Breast epithelium (tissue), 4 donors: ENCODE data around the gene TEX261. TPM values are rescaled to one million over a fixed set of nuclear protein-coding genes. Genes with fewer than 3 reads are reported as not detected.

Experiments
- DNase-seq, 2 donors: peaks; one replicate each; pipeline ENCODE4 v3.0.0-alpha.2; 2019; ENCODE audit warnings: low spot score in 2 of 2
- H3K27ac ChIP-seq, 2 donors: fragments of 200-600 bp; sonication (generic) in 1 of 2; one replicate each; pipeline ENCODE4 v1.5.1; 2016 to 2019; ENCODE audit warnings: mild to moderate bottlenecking in 1 of 2
- H3K27me3 ChIP-seq, 2 donors: fragments of 200-600 bp; sonication (generic) in 1 of 2; one replicate each; pipeline versions ENCODE4 v1.5.1 to v1.6.0; 2017 to 2019; ENCODE audit warnings: control low read depth in 1 of 2, mild to moderate bottlenecking in 1 of 2
- H3K36me3 ChIP-seq: fragments of 200-600 bp; one replicate; pipeline ENCODE4 v1.5.1; 2019
- H3K4me1 ChIP-seq, 2 donors: fragments of 200-600 bp; sonication (generic); one replicate each; pipeline ENCODE4 v1.5.1; 2016 to 2019; ENCODE audit warnings: control low read depth in 1 of 2
- H3K4me3 ChIP-seq, 3 donors: fragments of 200-600 bp; sonication (generic); 1 replicate in 2 of 3; 2 replicates in 1 of 3; pipeline ENCODE4 v1.5.1; 2016 to 2019; ENCODE audit warnings: mild to moderate bottlenecking in 3 of 3, moderate library complexity in 2 of 3
- H3K9me3 ChIP-seq, 2 donors: fragments of 200-600 bp; sonication (generic) in 1 of 2; one replicate each; pipeline ENCODE4 v1.5.1; 2016 to 2019; ENCODE audit warnings: control low read depth in 1 of 2
- POLR2A ChIP-seq: fragments of 450-650 bp; IDR thresholded peaks from one replicate; pipeline ENCODE4 v1.6.1; 2016; ENCODE audit warnings: antibody characterized with exemption, mild to moderate bottlenecking, moderate library complexity
- POLR2AphosphoS5 ChIP-seq, 3 donors: sonication (generic); formaldehyde crosslinking; IDR thresholded peaks; one replicate each; pipeline ENCODE4 v1.6.1; 2017; ENCODE audit warnings: antibody characterized with exemption in 3 of 3
- intact Hi-C: fragments of 100-400 bp; cut with DNase I; formaldehyde crosslinking; loops from one replicate; pipeline ENCODE4 v1.15.1; 2023; ENCODE audit warnings: low total_unique reads
- total RNA-seq, 3 donors: library from RNA; depleted of rRNA; stranded (reverse); fragments of >200 nt; gene quantifications; one replicate each; pipeline ENCODE4 v1.1.0, GENCODE V29; 2016
- TF ChIP-seq, protein P1 (sequence below), 3 donors: fragments of 450-650 bp; IDR thresholded peaks; one replicate each; pipeline ENCODE4 v1.5.1; 2016 to 2017; ENCODE audit warnings: antibody characterized with exemption in 3 of 3, mild to moderate bottlenecking in 3 of 3, moderate library complexity in 3 of 3

Gene TEX261
- total RNA-seq, 3 donors from 2014 or later = 39.5 to 48.8 (median 40.0) TPM

DNA sequence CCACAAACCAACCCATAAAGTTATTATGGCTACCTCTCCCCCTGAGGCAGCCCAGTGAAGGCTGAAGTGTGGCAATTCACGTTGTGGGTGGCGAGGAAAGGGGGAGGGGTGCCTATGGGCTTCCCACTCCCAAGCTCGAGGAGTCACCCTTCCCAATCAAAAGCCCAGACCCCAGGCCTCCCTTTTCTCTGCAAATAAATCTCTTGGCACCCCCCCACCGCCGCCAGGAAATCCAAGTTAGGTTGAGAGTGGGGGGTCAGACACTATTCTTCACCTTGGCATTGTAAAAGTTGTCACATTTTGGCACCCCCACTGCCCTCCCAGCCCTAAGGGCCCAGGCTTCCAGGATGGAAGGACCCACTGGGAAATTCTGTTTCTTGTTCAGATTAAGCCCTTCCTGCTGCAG, 9.4 kb downstream of the TEX261 start:
- intact Hi-C loops = no loop called here
- Histone ChIP-seq H3K36me3 (no peaks in the 10 kb centered on the region), H3K4me3 (no peak overlapping the region), H3K27me3 (no peaks in the 10 kb centered on the region), H3K27ac (peak overlapping the region in 1 of 2 donors; percentile 4), H3K4me1 (no peaks in the 10 kb centered on the region), H3K9me3 (no peaks in the 10 kb centered on the region)
- DNase-seq = peak; percentile 16 to 27
- TF ChIP-seq POLR2AphosphoS5 (IDR thresholded peaks at IDR 0.05) = no peak
- TF ChIP-seq POLR2A = no peak
- TF ChIP-seq, protein P1, sequence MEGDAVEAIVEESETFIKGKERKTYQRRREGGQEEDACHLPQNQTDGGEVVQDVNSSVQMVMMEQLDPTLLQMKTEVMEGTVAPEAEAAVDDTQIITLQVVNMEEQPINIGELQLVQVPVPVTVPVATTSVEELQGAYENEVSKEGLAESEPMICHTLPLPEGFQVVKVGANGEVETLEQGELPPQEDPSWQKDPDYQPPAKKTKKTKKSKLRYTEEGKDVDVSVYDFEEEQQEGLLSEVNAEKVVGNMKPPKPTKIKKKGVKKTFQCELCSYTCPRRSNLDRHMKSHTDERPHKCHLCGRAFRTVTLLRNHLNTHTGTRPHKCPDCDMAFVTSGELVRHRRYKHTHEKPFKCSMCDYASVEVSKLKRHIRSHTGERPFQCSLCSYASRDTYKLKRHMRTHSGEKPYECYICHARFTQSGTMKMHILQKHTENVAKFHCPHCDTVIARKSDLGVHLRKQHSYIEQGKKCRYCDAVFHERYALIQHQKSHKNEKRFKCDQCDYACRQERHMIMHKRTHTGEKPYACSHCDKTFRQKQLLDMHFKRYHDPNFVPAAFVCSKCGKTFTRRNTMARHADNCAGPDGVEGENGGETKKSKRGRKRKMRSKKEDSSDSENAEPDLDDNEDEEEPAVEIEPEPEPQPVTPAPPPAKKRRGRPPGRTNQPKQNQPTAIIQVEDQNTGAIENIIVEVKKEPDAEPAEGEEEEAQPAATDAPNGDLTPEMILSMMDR (IDR thresholded peaks at IDR 0.05) = no peak

DNA sequence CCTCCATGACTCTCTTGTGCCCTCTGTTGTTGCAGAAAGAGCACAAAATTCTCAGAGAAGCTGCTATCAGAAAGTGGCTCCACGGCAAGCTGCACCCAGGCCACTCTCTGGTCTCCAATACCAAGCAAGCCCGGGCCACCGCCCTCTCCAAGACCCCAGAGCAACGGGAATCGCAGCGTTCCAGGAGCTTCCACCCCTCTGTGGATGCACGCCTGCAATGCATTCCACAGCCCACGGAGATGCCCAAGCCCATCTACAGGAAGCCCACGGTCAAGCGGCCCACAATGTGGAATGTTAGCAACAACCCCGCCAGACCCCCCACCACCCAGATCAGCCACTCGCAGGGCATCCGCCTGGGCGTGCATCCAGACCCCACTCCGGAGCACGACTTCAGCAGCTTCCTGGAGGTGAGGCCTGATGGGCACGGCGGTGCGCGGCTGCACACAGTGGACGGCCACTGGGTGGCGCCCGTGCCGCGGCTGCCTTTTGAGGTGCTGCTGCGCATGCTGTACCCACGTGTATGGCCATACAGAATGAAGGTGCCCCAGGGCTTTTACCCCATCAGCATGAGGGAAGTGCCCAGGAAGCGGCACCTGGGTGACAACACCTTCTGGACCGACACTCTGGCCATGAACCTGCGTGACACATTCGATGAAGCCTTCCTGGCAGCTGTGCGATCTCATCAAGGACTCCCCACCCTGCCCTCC, 9.9 kb downstream of the TEX261 start:
- TF ChIP-seq POLR2AphosphoS5 (IDR thresholded peaks at IDR 0.05) = no peak
- TF ChIP-seq, protein P1 (IDR thresholded peaks at IDR 0.05) = peak in 2 of 3 donors; percentile 32 to 61
- Histone ChIP-seq H3K36me3 (no peaks in the 10 kb centered on the region), H3K4me3 (no peak overlapping the region), H3K27ac (peak overlapping the region in 1 of 2 donors; percentile 4), H3K9me3 (no peaks in the 10 kb centered on the region), H3K27me3 (no peaks in the 10 kb centered on the region), H3K4me1 (no peaks in the 10 kb centered on the region)
- intact Hi-C loops = no loop called here
- DNase-seq = peak; percentile 50 to 52

- no peaks in the 10 kb centered on the region for H3K9me3 ChIP-seq
- TF ChIP-seq, protein P1 (IDR thresholded peaks at IDR 0.05) = no peak
- no peak for TF ChIP-seq POLR2A
- TF ChIP-seq POLR2AphosphoS5 (IDR thresholded peaks at IDR 0.05) = no peak
- no peaks in the 10 kb centered on the region for H3K36me3 ChIP-seq
- H3K4me1 ChIP-seq = no peaks in the 10 kb centered on the region
- no peak overlapping the region for H3K4me3 ChIP-seq
- intact Hi-C loops = no loop called here
- H3K27me3 ChIP-seq = no peaks in the 10 kb centered on the region
- H3K27ac ChIP-seq = no peak overlapping the region
- peak in 1 of 2 donors; percentile 6 for DNase-seq
These were observed 10.5 kb downstream of the TEX261 start for GRCh38 chr2:70984228-70984575.

DNA sequence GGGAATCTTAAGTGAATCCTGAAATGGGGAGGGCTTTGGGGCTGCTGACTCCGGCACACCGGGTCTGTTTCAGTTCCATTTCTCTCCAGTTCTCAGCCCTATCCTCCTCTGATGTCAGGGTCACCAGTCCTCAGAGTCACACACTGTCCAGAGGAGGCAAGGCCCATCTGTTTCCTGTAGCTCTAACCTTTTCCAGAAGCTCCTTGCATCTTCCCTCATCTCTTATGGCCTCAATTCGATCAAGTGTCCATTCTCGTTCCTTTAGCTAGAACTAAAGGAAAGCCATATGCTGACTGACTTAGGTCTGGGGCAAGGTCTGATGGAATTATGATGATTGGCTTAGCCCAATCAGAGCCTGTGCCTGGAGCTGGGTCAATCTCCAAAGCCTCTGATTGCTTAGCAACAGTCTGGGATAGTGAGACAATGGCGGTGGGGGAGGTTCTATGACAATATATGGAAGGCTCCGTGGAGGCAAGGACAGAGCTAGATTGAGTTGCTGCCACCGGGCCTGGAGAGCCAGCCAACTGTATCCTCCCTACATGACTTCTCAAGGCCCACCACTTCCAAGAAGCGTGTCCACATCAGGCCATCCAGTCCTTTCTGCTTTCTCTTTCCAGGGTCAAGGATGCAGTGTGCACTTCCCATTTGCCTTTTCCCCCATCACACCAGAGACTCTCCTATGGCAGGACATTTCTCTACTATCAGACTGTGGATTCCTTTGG, 11.0 kb downstream of the TEX261 start:
- Histone ChIP-seq H3K36me3 (no peaks in the 10 kb centered on the region), H3K27me3 (no peaks in the 10 kb centered on the region), H3K27ac (no peak overlapping the region), H3K4me3 (no peak overlapping the region), H3K9me3 (no peaks in the 10 kb centered on the region), H3K4me1 (no peaks in the 10 kb centered on the region)
- intact Hi-C loops = no loop called here
- DNase-seq = peak; percentile 7 to 25
- TF ChIP-seq, protein P1 (IDR thresholded peaks at IDR 0.05) = no peak
- TF ChIP-seq POLR2A = no peak
- TF ChIP-seq POLR2AphosphoS5 (IDR thresholded peaks at IDR 0.05) = no peak

DNA sequence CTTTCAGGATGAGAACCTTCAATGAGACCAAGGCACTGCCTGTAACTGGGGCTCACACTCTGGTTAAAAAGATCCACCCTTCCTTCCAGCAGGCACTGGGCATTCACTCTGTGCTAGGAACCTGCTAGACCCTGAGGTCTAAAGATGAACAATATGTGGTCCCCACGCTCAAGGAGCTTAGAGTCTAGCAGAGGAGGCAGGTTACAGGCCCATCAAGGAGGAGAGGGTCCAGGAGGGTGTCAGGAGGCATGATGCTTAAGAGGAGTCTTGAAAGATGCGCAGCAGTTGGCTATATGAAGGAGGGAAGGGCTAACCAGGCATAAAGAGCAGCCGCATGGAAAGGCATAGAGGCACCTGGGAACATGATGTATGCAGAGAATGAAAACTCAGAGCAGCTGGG, 11.7 kb downstream of the TEX261 start:
- no peaks in the 10 kb centered on the region for H3K27me3 ChIP-seq
- H3K27ac ChIP-seq = no peak overlapping the region
- intact Hi-C loops = no loop called here
- H3K4me1 ChIP-seq = no peaks in the 10 kb centered on the region
- H3K4me3 ChIP-seq = no peak overlapping the region
- TF ChIP-seq POLR2A = no peak
- TF ChIP-seq, protein P1 (IDR thresholded peaks at IDR 0.05) = no peak
- H3K36me3 ChIP-seq = no peaks in the 10 kb centered on the region
- peak in 1 of 2 donors; percentile 9 for DNase-seq
- no peaks in the 10 kb centered on the region for H3K9me3 ChIP-seq
